Omental fat pad (tissue), 4 donors: Measurements from ENCODE around the gene NCLN. TPM values are rescaled to one million over a fixed set of nuclear protein-coding genes. Genes with fewer than 3 reads are reported as not detected.
"Not testable (repeated sequence)": the region's sequence is repeated elsewhere in the genome, so short reads cannot be mapped to it uniquely, and the experiment has no call there.

Experiments
- ATAC-seq: fragments of 150-250 bp; one replicate; pipeline ENCODE4 v1.9.1; 2016; ENCODE audit warnings: mild to moderate bottlenecking, moderate library complexity; ENCODE audit not compliant: low FRiP score
- DNase-seq: peaks from one replicate; pipeline ENCODE4 v3.0.0-alpha.2; 2019; ENCODE audit warnings: low spot score
- CTCF ChIP-seq, 3 donors: fragments of 450-650 bp; IDR thresholded peaks; one replicate each; pipeline ENCODE4 v1.5.1; 2016 to 2017; ENCODE audit warnings: antibody characterized with exemption in 3 of 3, mild to moderate bottlenecking in 3 of 3, moderate library complexity in 2 of 3
- total RNA-seq, 4 donors: library from RNA; depleted of rRNA; stranded (reverse); fragments of >200 nt; gene quantifications; one replicate each; pipeline ENCODE4 v1.1.0, GENCODE V29; 2016

The NCLN gene
- total RNA-seq, 4 donors from 2014 or later = 33.6 to 65.7 (median 41.1) TPM

GRCh38 chr19:3202346-3202745 is 16.6 kb downstream of the NCLN start:
- ATAC-seq (no peak), DNase-seq (no peak)
- no peak for TF ChIP-seq CTCF (IDR thresholded peaks at IDR 0.05)

GRCh38 chr19:3202895-3203294 is 17.2 kb downstream of the NCLN start:
- ATAC-seq, DNase-seq: not testable (repeated sequence)

- ATAC-seq (no peak), DNase-seq (no peak)
- no peak for TF ChIP-seq CTCF (IDR thresholded peaks at IDR 0.05)
These were observed 18.3 kb downstream of the NCLN start for GRCh38 chr19:3203805-3204645.

- ATAC-seq = no peak
- no peak for TF ChIP-seq CTCF (IDR thresholded peaks at IDR 0.05)
- DNase-seq = no peak
These were observed 19.0 kb downstream of the NCLN start for GRCh38 chr19:3204646-3205275.

GRCh38 chr19:3206216-3206953 is 20.7 kb downstream of the NCLN start:
- ATAC-seq (no peak), DNase-seq (no peak)
- no peak for TF ChIP-seq CTCF (IDR thresholded peaks at IDR 0.05)

GRCh38 chr19:3207461-3208242 is 21.9 kb downstream of the NCLN start:
- ATAC-seq (no peak), DNase-seq (no peak)
- TF ChIP-seq CTCF (IDR thresholded peaks at IDR 0.05) = no peak
